ENCODE results near the gene USF2.

USF2 gene

GRCh38 chr19:35297515-35297848 is 28.7 kb downstream of the USF2 start:
- TF ChIP-seq, protein P1, sequence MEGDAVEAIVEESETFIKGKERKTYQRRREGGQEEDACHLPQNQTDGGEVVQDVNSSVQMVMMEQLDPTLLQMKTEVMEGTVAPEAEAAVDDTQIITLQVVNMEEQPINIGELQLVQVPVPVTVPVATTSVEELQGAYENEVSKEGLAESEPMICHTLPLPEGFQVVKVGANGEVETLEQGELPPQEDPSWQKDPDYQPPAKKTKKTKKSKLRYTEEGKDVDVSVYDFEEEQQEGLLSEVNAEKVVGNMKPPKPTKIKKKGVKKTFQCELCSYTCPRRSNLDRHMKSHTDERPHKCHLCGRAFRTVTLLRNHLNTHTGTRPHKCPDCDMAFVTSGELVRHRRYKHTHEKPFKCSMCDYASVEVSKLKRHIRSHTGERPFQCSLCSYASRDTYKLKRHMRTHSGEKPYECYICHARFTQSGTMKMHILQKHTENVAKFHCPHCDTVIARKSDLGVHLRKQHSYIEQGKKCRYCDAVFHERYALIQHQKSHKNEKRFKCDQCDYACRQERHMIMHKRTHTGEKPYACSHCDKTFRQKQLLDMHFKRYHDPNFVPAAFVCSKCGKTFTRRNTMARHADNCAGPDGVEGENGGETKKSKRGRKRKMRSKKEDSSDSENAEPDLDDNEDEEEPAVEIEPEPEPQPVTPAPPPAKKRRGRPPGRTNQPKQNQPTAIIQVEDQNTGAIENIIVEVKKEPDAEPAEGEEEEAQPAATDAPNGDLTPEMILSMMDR (conservative IDR thresholded peaks at IDR 0.05; ENCODE audit: control insufficient read depth, insufficient read depth, low read depth, low read length) = no peak
- H3K4me3 ChIP-seq (ENCODE audit: control insufficient read depth, low read depth, low read length) = no peak overlapping the region
- no peak for DNase-seq (ENCODE audit: low read depth)

GRCh38 chr19:35297922-35298321 is 29.2 kb downstream of the USF2 start:
- DNase-seq (ENCODE audit: low read depth) = no peak
- H3K4me3 ChIP-seq (ENCODE audit: control insufficient read depth, low read depth, low read length) = no peak overlapping the region
- TF ChIP-seq, protein P1 (conservative IDR thresholded peaks at IDR 0.05; ENCODE audit: control insufficient read depth, insufficient read depth, low read depth, low read length) = no peak

DNA sequence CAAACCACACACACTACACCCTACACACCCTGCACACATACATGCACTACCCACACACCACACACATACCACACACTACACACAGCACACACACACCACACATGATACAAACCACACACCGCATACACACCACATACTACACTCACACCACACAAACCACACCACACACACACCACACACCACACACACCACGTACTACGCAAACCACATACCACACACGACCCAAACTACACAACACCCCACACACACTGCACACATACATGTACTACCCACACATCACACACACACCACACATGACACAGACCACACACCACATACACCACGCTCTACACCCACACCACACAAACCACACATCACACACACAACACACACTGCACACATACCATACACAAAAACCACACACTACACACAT is 29.8 kb downstream of the USF2 start:
- no peak overlapping the region for H3K4me3 ChIP-seq (ENCODE audit: control insufficient read depth, low read depth, low read length)
- TF ChIP-seq, protein P1 (conservative IDR thresholded peaks at IDR 0.05; ENCODE audit: control insufficient read depth, insufficient read depth, low read depth, low read length) = no peak
- DNase-seq (ENCODE audit: low read depth) = no peak

GRCh38 chr19:35299523-35300338 is 31.0 kb downstream of the USF2 start:
- TF ChIP-seq, protein P1 (conservative IDR thresholded peaks at IDR 0.05; ENCODE audit: control insufficient read depth, insufficient read depth, low read depth, low read length) = no peak
- no peak for DNase-seq (ENCODE audit: low read depth)
- H3K4me3 ChIP-seq (ENCODE audit: control insufficient read depth, low read depth, low read length) = no peak overlapping the region

DNA sequence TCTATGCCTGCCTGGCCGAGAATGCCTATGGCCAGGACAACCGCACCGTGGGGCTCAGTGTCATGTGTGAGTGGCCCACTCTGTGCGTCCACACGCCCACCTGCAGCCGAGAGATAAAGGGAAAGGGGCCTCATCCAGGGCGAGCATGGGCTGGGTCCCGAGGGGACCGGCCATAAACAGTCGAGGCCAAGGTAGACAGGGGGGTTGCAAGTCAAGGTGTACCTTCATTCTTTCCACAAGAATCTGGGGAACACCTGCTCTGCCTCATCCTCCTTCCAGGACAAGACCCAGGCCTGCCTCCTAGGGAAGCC is 31.5 kb downstream of the USF2 start:
- DNase-seq (ENCODE audit: low read depth) = no peak
- TF ChIP-seq, protein P1 (conservative IDR thresholded peaks at IDR 0.05; ENCODE audit: control insufficient read depth, insufficient read depth, low read depth, low read length) = no peak
- H3K4me3 ChIP-seq (ENCODE audit: control insufficient read depth, low read depth, low read length) = no peak overlapping the region

DNA sequence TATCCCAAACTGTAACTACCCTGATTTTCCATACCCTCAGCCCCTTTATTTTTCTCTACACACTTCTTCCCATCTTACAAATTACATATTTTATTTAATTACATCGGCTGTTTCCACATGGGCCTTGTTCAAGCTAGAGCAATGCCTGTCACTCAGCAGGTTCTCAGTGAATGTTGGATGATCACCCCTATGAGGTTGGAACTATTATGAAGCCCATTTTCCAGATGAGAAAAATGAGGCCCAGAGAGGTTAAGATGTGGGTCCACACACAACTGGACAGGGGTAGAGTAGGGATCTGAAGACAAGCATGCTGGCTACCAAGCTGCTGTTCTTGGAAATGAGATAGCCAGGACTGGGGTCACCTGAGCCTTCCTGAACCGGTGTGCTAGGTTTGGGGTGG is 33.2 kb downstream of the USF2 start:
- no peak overlapping the region for H3K4me3 ChIP-seq (ENCODE audit: control insufficient read depth, low read depth, low read length)
- TF ChIP-seq, protein P1 (conservative IDR thresholded peaks at IDR 0.05; ENCODE audit: control insufficient read depth, insufficient read depth, low read depth, low read length) = no peak
- DNase-seq (ENCODE audit: low read depth) = no peak

- H3K4me3 ChIP-seq (ENCODE audit: control insufficient read depth, low read depth, low read length) = no peak overlapping the region
- no peak for DNase-seq (ENCODE audit: low read depth)
- TF ChIP-seq, protein P1 (conservative IDR thresholded peaks at IDR 0.05; ENCODE audit: control insufficient read depth, insufficient read depth, low read depth, low read length) = no peak
Measured at GRCh38 chr19:35302446-35302845, 33.7 kb downstream of the USF2 start.

All from fibroblast of mammary gland (primary cell).